ENCODE data around the gene GLE1.
A peak's percentile ranks its signal among the peaks of the same experiment; 100 is the strongest.

GLE1 gene

DNA sequence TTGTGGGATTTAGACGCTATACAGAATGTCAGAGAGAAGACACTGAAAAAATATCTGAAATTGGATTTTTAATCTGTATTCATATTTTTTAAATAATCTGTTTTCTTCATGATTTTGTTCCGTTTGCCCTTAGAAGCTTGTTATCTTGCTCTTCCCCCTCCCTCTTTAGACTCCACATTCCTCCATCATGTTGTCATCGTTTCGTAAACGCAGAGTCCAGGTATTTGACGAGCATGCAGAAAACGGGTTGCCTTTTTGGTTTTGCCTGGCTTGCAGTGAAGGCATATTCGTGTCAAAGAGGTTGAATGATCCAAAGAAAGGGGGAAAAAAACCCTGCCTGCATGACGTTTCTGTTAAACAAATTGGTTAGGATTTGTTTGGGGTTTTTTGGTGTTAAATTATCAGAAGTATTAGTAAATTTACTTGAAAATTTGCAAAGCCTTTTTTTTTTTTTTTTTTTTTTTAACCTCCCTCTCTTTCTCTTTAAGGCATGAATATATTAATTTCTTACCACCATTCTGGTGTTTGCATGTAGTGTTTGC lies 50.7 kb downstream of the GLE1 start:
- TF ChIP-seq, protein P1, sequence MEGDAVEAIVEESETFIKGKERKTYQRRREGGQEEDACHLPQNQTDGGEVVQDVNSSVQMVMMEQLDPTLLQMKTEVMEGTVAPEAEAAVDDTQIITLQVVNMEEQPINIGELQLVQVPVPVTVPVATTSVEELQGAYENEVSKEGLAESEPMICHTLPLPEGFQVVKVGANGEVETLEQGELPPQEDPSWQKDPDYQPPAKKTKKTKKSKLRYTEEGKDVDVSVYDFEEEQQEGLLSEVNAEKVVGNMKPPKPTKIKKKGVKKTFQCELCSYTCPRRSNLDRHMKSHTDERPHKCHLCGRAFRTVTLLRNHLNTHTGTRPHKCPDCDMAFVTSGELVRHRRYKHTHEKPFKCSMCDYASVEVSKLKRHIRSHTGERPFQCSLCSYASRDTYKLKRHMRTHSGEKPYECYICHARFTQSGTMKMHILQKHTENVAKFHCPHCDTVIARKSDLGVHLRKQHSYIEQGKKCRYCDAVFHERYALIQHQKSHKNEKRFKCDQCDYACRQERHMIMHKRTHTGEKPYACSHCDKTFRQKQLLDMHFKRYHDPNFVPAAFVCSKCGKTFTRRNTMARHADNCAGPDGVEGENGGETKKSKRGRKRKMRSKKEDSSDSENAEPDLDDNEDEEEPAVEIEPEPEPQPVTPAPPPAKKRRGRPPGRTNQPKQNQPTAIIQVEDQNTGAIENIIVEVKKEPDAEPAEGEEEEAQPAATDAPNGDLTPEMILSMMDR (IDR thresholded peaks at IDR 0.05; ENCODE audit: low read length), result no peak
- no peak for TF ChIP-seq EZH2 (IDR thresholded peaks at IDR 0.05; ENCODE audit: borderline replicate concordance, low read length)
- Histone ChIP-seq H3K4me1 (ENCODE audit: insufficient read depth, low read length, severe bottlenecking) (peaks cover 69% of the 10 kb centered on the region), H3K27ac (ENCODE audit: low read depth, low read length, poor library complexity, severe bottlenecking) (no peak overlapping the region), H2AFZ (ENCODE audit: low read length) (no peak overlapping the region), H3K4me3 (ENCODE audit: low read depth, low read length, poor library complexity, severe bottlenecking) (peak overlapping the region; percentile 96), H3K79me2 (ENCODE audit: insufficient read depth, low read length) (peaks cover 41% of the 10 kb centered on the region), H3K9me2 (ENCODE audit: low read depth, low read length) (no peaks in the 10 kb centered on the region), H3K9me3 (ENCODE audit: low read length) (no peaks in the 10 kb centered on the region), H3K4me2 (ENCODE audit: low read length) (peak overlapping the region; percentile 88), H3K36me3 (ENCODE audit: insufficient read depth, low read length) (no peaks in the 10 kb centered on the region), H3K9ac (ENCODE audit: low read length) (peak overlapping the region; percentile 18; the same call in 1 of the 2 replicates), H3K27me3 (ENCODE audit: insufficient read depth, low read length) (no peaks in the 10 kb centered on the region), H4K20me1 (ENCODE audit: insufficient read depth, low read length) (no peaks in the 10 kb centered on the region), H3F3A (ENCODE audit: insufficient read depth, low read length) (no peaks in the 10 kb centered on the region)

DNA sequence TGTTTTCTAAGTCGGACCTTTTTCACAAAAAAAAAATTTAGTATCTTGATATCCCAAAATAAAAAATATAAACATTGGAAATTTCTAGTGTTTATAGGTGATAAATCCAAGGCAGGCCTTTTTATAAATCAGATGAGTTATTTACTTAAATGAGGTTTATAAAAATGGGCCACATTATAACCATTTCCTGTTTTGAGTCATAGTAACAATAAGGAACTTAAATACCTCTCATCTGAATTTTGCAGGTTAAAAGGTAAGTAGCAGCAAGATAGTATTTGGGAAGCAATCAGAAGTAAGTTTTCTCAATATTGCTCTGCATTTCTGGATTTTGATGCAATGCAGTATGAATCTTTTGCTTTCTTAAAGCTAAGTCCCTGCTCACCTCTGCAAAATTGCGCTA lies 51.8 kb downstream of the GLE1 start:
- Histone ChIP-seq H3K4me1 (ENCODE audit: insufficient read depth, low read length, severe bottlenecking) (peaks cover 66% of the 10 kb centered on the region), H3K27me3 (ENCODE audit: insufficient read depth, low read length) (no peaks in the 10 kb centered on the region), H3K9ac (ENCODE audit: low read length) (peak overlapping the region; percentile 16; the same call in 1 of the 2 replicates), H3K4me3 (ENCODE audit: low read depth, low read length, poor library complexity, severe bottlenecking) (no peak overlapping the region), H3K27ac (ENCODE audit: low read depth, low read length, poor library complexity, severe bottlenecking) (no peak overlapping the region), H2AFZ (ENCODE audit: low read length) (no peak overlapping the region), H3K36me3 (ENCODE audit: insufficient read depth, low read length) (no peaks in the 10 kb centered on the region), H3K9me3 (ENCODE audit: low read length) (no peaks in the 10 kb centered on the region), H4K20me1 (ENCODE audit: insufficient read depth, low read length) (no peaks in the 10 kb centered on the region), H3K9me2 (ENCODE audit: low read depth, low read length) (no peaks in the 10 kb centered on the region), H3K79me2 (ENCODE audit: insufficient read depth, low read length) (peaks cover 41% of the 10 kb centered on the region), H3K4me2 (ENCODE audit: low read length) (peak overlapping the region; percentile 15; the same call in 1 of the 2 replicates), H3F3A (ENCODE audit: insufficient read depth, low read length) (no peaks in the 10 kb centered on the region)
- TF ChIP-seq, protein P1 (IDR thresholded peaks at IDR 0.05; ENCODE audit: low read length), result no peak
- no peak for TF ChIP-seq EZH2 (IDR thresholded peaks at IDR 0.05; ENCODE audit: borderline replicate concordance, low read length)

DNA sequence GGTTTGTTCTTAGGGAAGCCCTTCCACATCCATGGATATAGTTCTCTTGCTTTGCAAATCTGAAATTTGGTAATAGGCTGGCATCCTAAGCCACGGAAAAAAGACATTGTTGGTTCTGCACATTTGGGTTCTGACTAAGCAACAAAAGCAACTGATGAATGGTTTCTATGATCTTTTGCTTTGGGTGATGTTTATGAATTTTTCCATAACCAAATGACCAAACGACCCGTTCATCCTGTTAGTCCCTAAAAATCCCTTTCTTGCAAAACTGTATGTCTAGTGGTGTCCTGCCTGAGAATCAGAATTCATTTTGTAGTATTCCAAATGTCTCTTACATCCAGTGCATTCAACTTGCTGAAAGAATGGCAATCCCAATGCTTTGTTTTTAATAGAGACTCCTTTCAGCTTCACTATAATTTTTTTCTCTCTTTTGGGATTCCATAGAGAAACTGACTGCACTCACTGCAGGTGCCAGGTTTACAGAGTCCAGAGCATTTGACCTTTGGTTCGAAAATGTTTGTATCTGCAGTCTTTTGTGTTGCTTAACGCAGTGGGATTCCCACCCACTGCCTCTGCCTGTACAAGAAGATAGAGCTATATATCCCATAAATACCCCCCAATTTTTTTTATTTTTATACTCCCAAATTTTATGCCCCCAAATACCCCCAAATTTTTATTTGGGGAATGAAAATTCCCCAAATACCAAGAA lies 52.6 kb downstream of the GLE1 start:
- Histone ChIP-seq H3K9ac (ENCODE audit: low read length) (no peak overlapping the region), H3K27me3 (ENCODE audit: insufficient read depth, low read length) (no peaks in the 10 kb centered on the region), H3F3A (ENCODE audit: insufficient read depth, low read length) (no peaks in the 10 kb centered on the region), H3K4me3 (ENCODE audit: low read depth, low read length, poor library complexity, severe bottlenecking) (no peak overlapping the region), H4K20me1 (ENCODE audit: insufficient read depth, low read length) (no peaks in the 10 kb centered on the region), H3K79me2 (ENCODE audit: insufficient read depth, low read length) (peaks cover 41% of the 10 kb centered on the region), H3K9me2 (ENCODE audit: low read depth, low read length) (no peaks in the 10 kb centered on the region), H3K27ac (ENCODE audit: low read depth, low read length, poor library complexity, severe bottlenecking) (no peak overlapping the region), H3K36me3 (ENCODE audit: insufficient read depth, low read length) (no peaks in the 10 kb centered on the region), H2AFZ (ENCODE audit: low read length) (no peak overlapping the region), H3K4me1 (ENCODE audit: insufficient read depth, low read length, severe bottlenecking) (peaks cover 60% of the 10 kb centered on the region), H3K9me3 (ENCODE audit: low read length) (no peaks in the 10 kb centered on the region), H3K4me2 (ENCODE audit: low read length) (no peak overlapping the region; the same call in 1 of the 2 replicates)
- TF ChIP-seq, protein P1 (IDR thresholded peaks at IDR 0.05; ENCODE audit: low read length), result no peak
- no peak for TF ChIP-seq EZH2 (IDR thresholded peaks at IDR 0.05; ENCODE audit: borderline replicate concordance, low read length)

Measured in OCI-LY1 (cell line).